Stimulated activated CD8-positive, alpha-beta memory T cell treated with anti-CD3 and anti-CD28 coated beads, Interleukin-4, amount 100 ng/mL, for 4 hours (primary cell): ENCODE results near the gene SPAG4.
A peak's percentile ranks its signal among the peaks of the same experiment; 100 is the strongest.

Source experiments
- DNase-seq, 2 donors: peaks; one replicate each; pipeline ENCODE4 v3.0.0-alpha.2; 2020; ENCODE audit warnings: low read depth in 2 of 2, low spot score in 1 of 2

The SPAG4 gene

GRCh38 chr20:35598899-35599775 lies 16.5 kb upstream of the SPAG4 start:
- DNase-seq = no peak

- DNase-seq = no peak
Observed at GRCh38 chr20:35599776-35600120, 15.9 kb upstream of the SPAG4 start.

- DNase-seq = no peak
Observed at GRCh38 chr20:35600176-35600992, 15.2 kb upstream of the SPAG4 start.

GRCh38 chr20:35600993-35601973 lies 14.3 kb upstream of the SPAG4 start:
- peak; percentile 40 to 60 for DNase-seq

- DNase-seq = no peak
Observed at GRCh38 chr20:35601990-35602389, 13.6 kb upstream of the SPAG4 start.

GRCh38 chr20:35602851-35603495 lies 12.7 kb upstream of the SPAG4 start:
- DNase-seq = no peak

- DNase-seq = no peak
Observed at GRCh38 chr20:35603695-35604448, 11.8 kb upstream of the SPAG4 start.

GRCh38 chr20:35604449-35604747 lies 11.2 kb upstream of the SPAG4 start:
- DNase-seq = no peak

- DNase-seq = no peak
Observed at GRCh38 chr20:35606127-35606526, 9.5 kb upstream of the SPAG4 start.

- DNase-seq = no peak
Observed at GRCh38 chr20:35607003-35607735, 8.5 kb upstream of the SPAG4 start.

- no peak for DNase-seq
Observed at GRCh38 chr20:35610833-35611427, 4.7 kb upstream of the SPAG4 start.

- no peak for DNase-seq
Observed at GRCh38 chr20:35611482-35611881, 4.1 kb upstream of the SPAG4 start.

- DNase-seq = peak in 1 of 2 donors; percentile 12
Observed at GRCh38 chr20:35616465-35617396, 1.1 kb downstream of the SPAG4 start.

GRCh38 chr20:35617397-35618262 lies 2.0 kb downstream of the SPAG4 start:
- DNase-seq = no peak

- DNase-seq = no peak
Observed at GRCh38 chr20:35618263-35619131, 2.9 kb downstream of the SPAG4 start.
